ENCODE data around the gene ERBB4. TPM values are rescaled to one million over a fixed set of nuclear protein-coding genes. Genes with fewer than 3 reads are reported as not detected.
"Not testable (repeated sequence)": the region's sequence is repeated elsewhere in the genome, so short reads cannot be mapped to it uniquely, and the experiment has no call there.

Gene ERBB4
- total RNA-seq, 1 experiment from 2014 or later, result 0.04 TPM

- no peaks in the 10 kb centered on the region; a peak in 1 of 5 replicates for H3K9me3 Mint-ChIP-seq
- Histone ChIP-seq H2BK120ac (ENCODE audit: low read depth, low read length, poor library complexity, severe bottlenecking) (no peak overlapping the region), H4K5ac (ENCODE audit: insufficient read length, low read depth, low read length) (no peak overlapping the region), H4K20me1 (ENCODE audit: control insufficient read depth, insufficient read depth, insufficient read length) (no peaks in the 10 kb centered on the region), H3K9ac (ENCODE audit: extremely low read depth, insufficient read length, low read length) (no peak overlapping the region), H3K23ac (ENCODE audit: insufficient read length, low read depth, low read length) (no peak overlapping the region), H4K8ac (replicated peaks; ENCODE audit: insufficient read length, low read depth, low read length) (no peak overlapping the region), H3K79me1 (ENCODE audit: insufficient read depth, low read depth, low read length, poor library complexity, severe bottlenecking) (no peaks in the 10 kb centered on the region), H3K4me2 (ENCODE audit: insufficient read depth, insufficient read length, low read length) (no peak overlapping the region), H3K9me3 (ENCODE audit: control insufficient read depth, low read depth, low read length) (no peaks in the 10 kb centered on the region), H3K23me2 (ENCODE audit: insufficient read length, low read depth, low read length, poor library complexity, severe bottlenecking) (no peaks in the 10 kb centered on the region), H3K27ac (ENCODE audit: insufficient read length, low read depth, low read length) (no peak overlapping the region), H3K4me1 (ENCODE audit: insufficient read depth, low read length) (peaks cover 2% of the 10 kb centered on the region; the same call in 1 of the 2 replicates), H3K14ac (ENCODE audit: insufficient read depth, low read length) (no peak overlapping the region), H2BK5ac (ENCODE audit: insufficient read length, low read length) (no peak overlapping the region), H2BK20ac (ENCODE audit: low read depth, low read length, poor library complexity, severe bottlenecking) (no peak overlapping the region), H3K27me3 (ENCODE audit: insufficient read depth, low read length) (no peaks in the 10 kb centered on the region), H4K91ac (ENCODE audit: insufficient read length, low read depth, low read length) (no peak overlapping the region), H3K79me2 (ENCODE audit: insufficient read depth, low read length) (no peaks in the 10 kb centered on the region), H3K18ac (ENCODE audit: insufficient read length, low read depth, low read length) (no peak overlapping the region), H3K56ac (ENCODE audit: insufficient read length, low read depth, low read length) (no peak overlapping the region), H3T11ph (ENCODE audit: low read length) (no peak overlapping the region), H2BK15ac (ENCODE audit: low read depth, low read length) (no peak overlapping the region), H2BK12ac (ENCODE audit: insufficient read length, low read depth, low read length) (no peak overlapping the region), H2AFZ (ENCODE audit: low read length) (no peak overlapping the region), H3K4ac (ENCODE audit: low read depth, low read length) (no peak overlapping the region), H2AK5ac (ENCODE audit: insufficient read length, low read length) (no peak overlapping the region)
- WGBS (ENCODE audit: extremely low coverage, insufficient read length, low lambda C conversion rate), result no CpG with 5 or more reads among the region's 2 CpGs
- peaks cover 4 to 5% of the 10 kb centered on the region in 2 experiments for H3K4me1 Mint-ChIP-seq
- TF ChIP-seq CTCF (conservative IDR thresholded peaks at IDR 0.05), result no peak
- H3K36me3 Mint-ChIP-seq (ENCODE audit: insufficient read depth in 1 of 3, low read depth in 3 of 3), result no peaks in the 10 kb centered on the region
- no peaks in the 10 kb centered on the region for H3K27me3 Mint-ChIP-seq (ENCODE audit: low read depth)
- H3K4me3 Mint-ChIP-seq, result no peak overlapping the region
- DNase-seq, result no peak
- H3K27ac Mint-ChIP-seq, result no peak overlapping the region
These were observed 525.0 kb downstream of the ERBB4 start for GRCh38 chr2:212013626-212014025.

- not testable (repeated sequence) for H3K9me3 Mint-ChIP-seq; H3K27me3 ChIP-seq (ENCODE audit: insufficient read depth, low read length); H2AFZ ChIP-seq (ENCODE audit: low read length); H3K18ac ChIP-seq (ENCODE audit: insufficient read length, low read depth, low read length); H4K8ac ChIP-seq (replicated peaks; ENCODE audit: insufficient read length, low read depth, low read length); H3K4ac ChIP-seq (ENCODE audit: low read depth, low read length); H3K79me1 ChIP-seq (ENCODE audit: insufficient read depth, low read depth, low read length, poor library complexity, severe bottlenecking); H2BK120ac ChIP-seq (ENCODE audit: low read depth, low read length, poor library complexity, severe bottlenecking); DNase-seq; H3K79me2 ChIP-seq (ENCODE audit: insufficient read depth, low read length); H3K27ac ChIP-seq (ENCODE audit: insufficient read length, low read depth, low read length); H3K27ac Mint-ChIP-seq; H3K56ac ChIP-seq (ENCODE audit: insufficient read length, low read depth, low read length); H3T11ph ChIP-seq (ENCODE audit: low read length); H3K9ac ChIP-seq (ENCODE audit: extremely low read depth, insufficient read length, low read length); H2BK12ac ChIP-seq (ENCODE audit: insufficient read length, low read depth, low read length); H2AK5ac ChIP-seq (ENCODE audit: insufficient read length, low read length); H4K20me1 ChIP-seq (ENCODE audit: control insufficient read depth, insufficient read depth, insufficient read length); H3K9me3 ChIP-seq (ENCODE audit: control insufficient read depth, low read depth, low read length); H3K4me1 Mint-ChIP-seq; H2BK5ac ChIP-seq (ENCODE audit: insufficient read length, low read length); H4K5ac ChIP-seq (ENCODE audit: insufficient read length, low read depth, low read length); H3K4me2 ChIP-seq (ENCODE audit: insufficient read depth, insufficient read length, low read length); H3K4me1 ChIP-seq (ENCODE audit: insufficient read depth, low read length); H3K23ac ChIP-seq (ENCODE audit: insufficient read length, low read depth, low read length); H2BK15ac ChIP-seq (ENCODE audit: low read depth, low read length); H2BK20ac ChIP-seq (ENCODE audit: low read depth, low read length, poor library complexity, severe bottlenecking); H3K36me3 Mint-ChIP-seq (ENCODE audit: insufficient read depth in 1 of 3, low read depth in 3 of 3); H4K91ac ChIP-seq (ENCODE audit: insufficient read length, low read depth, low read length); H3K4me3 Mint-ChIP-seq; H3K23me2 ChIP-seq (ENCODE audit: insufficient read length, low read depth, low read length, poor library complexity, severe bottlenecking); H3K27me3 Mint-ChIP-seq (ENCODE audit: low read depth); H3K14ac ChIP-seq (ENCODE audit: insufficient read depth, low read length)
- no CpG with 5 or more reads among the region's 3 CpGs for WGBS (ENCODE audit: extremely low coverage, insufficient read length, low lambda C conversion rate)
These were observed 528.3 kb downstream of the ERBB4 start for GRCh38 chr2:212010305-212010704.

Data from H9 (cell line).